ENCODE results near the gene PRIM2.

The PRIM2 gene

GRCh38 chr6:57297505-57297904 is 19.9 kb upstream of the PRIM2 start:
- H3K27ac ChIP-seq (ENCODE audit: extremely low read depth, low read depth, low read length) = no peak overlapping the region
- H3K36me3 ChIP-seq (ENCODE audit: control insufficient read depth in 2 of 2, insufficient read depth in 1 of 2, low read length in 2 of 2) = no peaks in the 10 kb centered on the region
- no peak overlapping the region for H3K4me3 ChIP-seq (ENCODE audit: low read depth, low read length)
- CTCF ChIA-PET = no interaction called here
- POLR2A ChIA-PET = no interaction called here
- 0 out of 2 replicates have a peak, but pooled peaks cover 1% of the 10 kb centered on the region for H3K4me1 ChIP-seq (ENCODE audit: control insufficient read depth, insufficient read depth, low read length)
- H3K9me3 ChIP-seq (ENCODE audit: control insufficient read depth, insufficient read depth, low read depth, low read length) = no peaks in the 10 kb centered on the region
- TF ChIP-seq ZNF426 (tag by site-specific recombination; IDR thresholded peaks at IDR 0.05) (no peak), GLI2 (tag by site-specific recombination; IDR thresholded peaks at IDR 0.05; ENCODE audit: borderline replicate concordance, low read depth) (no peak), ZNF16 (tag by site-specific recombination; IDR thresholded peaks at IDR 0.05; ENCODE audit: low read depth) (no peak), ZNF629 (tag by site-specific recombination; IDR thresholded peaks at IDR 0.05) (no peak), GLI4 (tag by site-specific recombination; IDR thresholded peaks at IDR 0.05) (no peak), ZNF549 (tag by site-specific recombination; IDR thresholded peaks at IDR 0.05) (no peak), GLIS1 (tag by site-specific recombination; IDR thresholded peaks at IDR 0.05) (no peak), PRDM2 (tag by site-specific recombination; IDR thresholded peaks at IDR 0.05; ENCODE audit: borderline replicate concordance) (no peak), ZNF184 (tag by site-specific recombination; IDR thresholded peaks at IDR 0.05) (no peak)

GRCh38 chr6:57298741-57299140 is 18.7 kb upstream of the PRIM2 start:
- Histone ChIP-seq H3K36me3 (ENCODE audit: control insufficient read depth in 2 of 2, insufficient read depth in 1 of 2, low read length in 2 of 2) (no peaks in the 10 kb centered on the region), H3K27ac (ENCODE audit: extremely low read depth, low read depth, low read length) (no peak overlapping the region), H3K4me3 (ENCODE audit: low read depth, low read length) (no peak overlapping the region), H3K4me1 (ENCODE audit: control insufficient read depth, insufficient read depth, low read length) (0 out of 2 replicates have a peak, but pooled peaks cover 4% of the 10 kb centered on the region), H3K9me3 (ENCODE audit: control insufficient read depth, insufficient read depth, low read depth, low read length) (no peaks in the 10 kb centered on the region)
- TF ChIP-seq RBAK (tag by site-specific recombination; IDR thresholded peaks at IDR 0.05) = no peak
- no peak for TF ChIP-seq ZNF560 (tag by site-specific recombination; IDR thresholded peaks at IDR 0.05; ENCODE audit: borderline replicate concordance)
- TF ChIP-seq ZNF596 (tag by site-specific recombination; IDR thresholded peaks at IDR 0.05) = peak; percentile 41; the same call in 1 of the 2 replicates
- TF ChIP-seq ZNF830 (tag by site-specific recombination; IDR thresholded peaks at IDR 0.05; ENCODE audit: low read depth) = no peak
- TF ChIP-seq ZNF792 (tag by site-specific recombination; IDR thresholded peaks at IDR 0.05) = no peak
- POLR2A ChIA-PET = no interaction called here
- CTCF ChIA-PET = no interaction called here

- H3K36me3 ChIP-seq (ENCODE audit: control insufficient read depth in 2 of 2, insufficient read depth in 1 of 2, low read length in 2 of 2) = no peaks in the 10 kb centered on the region
- H3K9me3 ChIP-seq (ENCODE audit: control insufficient read depth, insufficient read depth, low read depth, low read length) = no peaks in the 10 kb centered on the region
- 0 out of 2 replicates have a peak, but pooled peaks cover 4% of the 10 kb centered on the region for H3K4me1 ChIP-seq (ENCODE audit: control insufficient read depth, insufficient read depth, low read length)
- no peak overlapping the region for H3K4me3 ChIP-seq (ENCODE audit: low read depth, low read length)
- POLR2A ChIA-PET = interaction anchor here (1.1 kb wide), 1 partner anchor 80 kb away, joined by 3 read pairs; no protein-coding TSS in a partner anchor
- H3K27ac ChIP-seq (ENCODE audit: extremely low read depth, low read depth, low read length) = no peak overlapping the region
- no peak for TF ChIP-seq ZNF148 (tag by site-specific recombination; IDR thresholded peaks at IDR 0.05; ENCODE audit: borderline replicate concordance)
- no peak for TF ChIP-seq KLF8 (tag by site-specific recombination; IDR thresholded peaks at IDR 0.05)
- TF ChIP-seq ZNF777 (tag by site-specific recombination; IDR thresholded peaks at IDR 0.05; ENCODE audit: borderline replicate concordance) = no peak
- TF ChIP-seq ZNF560 (tag by site-specific recombination; IDR thresholded peaks at IDR 0.05; ENCODE audit: borderline replicate concordance) = no peak
- CTCF ChIA-PET = interaction anchor here (0.5 to 1.5 kb wide), 2 partner anchors 15 to 122 kb away, joined by 4 to 6 read pairs; no protein-coding TSS in a partner anchor
These were observed 15.7 kb upstream of the PRIM2 start for GRCh38 chr6:57301757-57302156.

Data from HEK293 (cell line).